HepG2 (cell line): ENCODE data around the gene PSMC3IP. TPM values are rescaled to one million over a fixed set of nuclear protein-coding genes. Genes with fewer than 3 reads are reported as not detected.
A peak's percentile ranks its signal among the peaks of the same experiment; 100 is the strongest.

Experiments
- ATM ChIP-seq: fragments of 450-650 bp; IDR thresholded peaks from 2 replicates; pipeline ENCODE4 v1.7.1; 2017; ENCODE audit warnings: mild to moderate bottlenecking, borderline replicate concordance
- BCL6 ChIP-seq: IDR thresholded peaks from 2 replicates; pipeline ENCODE4 v1.6.1; 2016; ENCODE audit warnings: missing genetic modification reagents, missing compliant biosample characterization
- ELF4 ChIP-seq: sonication (generic); formaldehyde crosslinking; IDR thresholded peaks from 2 replicates; pipeline ENCODE4 v1.5.0; 2020; ENCODE audit warnings: missing genetic modification reagents, mild to moderate bottlenecking, moderate library complexity, borderline replicate concordance
- EP300 ChIP-seq, 3 experiments: sonication (generic) in 1 of 3; formaldehyde crosslinking in 1 of 3; IDR thresholded peaks; 2 replicates each; pipeline versions ENCODE4 v1.5.1 to v1.6.1; 2011 to 2020; ENCODE audit warnings: low read depth in 2 of 3, low read length in 2 of 3, borderline replicate concordance in 1 of 3, improper control_type of control experiment in 1 of 3, mild to moderate bottlenecking in 1 of 3, missing genetic modification reagents in 1 of 3, moderate library complexity in 1 of 3
- HOXA5 ChIP-seq: sonication (generic); formaldehyde crosslinking; IDR thresholded peaks from 2 replicates; pipeline ENCODE4 v1.4.0; 2020; ENCODE audit warnings: missing genetic modification reagents
- NCOR1 ChIP-seq: fragments of 200-600 bp; sonication (generic); IDR thresholded peaks from 2 replicates; pipeline ENCODE4 v1.7.0; 2017; ENCODE audit warnings: antibody characterized with exemption, low read length, borderline replicate concordance
- PATZ1 ChIP-seq: sonication (generic); formaldehyde crosslinking; IDR thresholded peaks from 2 replicates; pipeline ENCODE4 v1.4.0; 2020; ENCODE audit warnings: missing genetic modification reagents
- SRSF1 ChIP-seq: fragments of 200-400 bp; formaldehyde crosslinking; optimal IDR thresholded peaks from 2 replicates; pipeline ENCODE3; 2017; ENCODE audit warnings: mild to moderate bottlenecking, low read depth, low read length, moderate library complexity
- SRSF9 ChIP-seq: fragments of 200-400 bp; formaldehyde crosslinking; IDR thresholded peaks from 2 replicates; pipeline ENCODE4 v1.6.1; 2018; ENCODE audit warnings: borderline replicate concordance, mild to moderate bottlenecking, low read depth, low read length; ENCODE audit not compliant: insufficient read depth, poor library complexity, severe bottlenecking
- SRY ChIP-seq: sonication (generic); formaldehyde crosslinking; IDR thresholded peaks from 2 replicates; pipeline ENCODE4 v1.8.0; 2022; ENCODE audit warnings: mild to moderate bottlenecking, missing genetic modification reagents
- SSRP1 ChIP-seq: IDR thresholded peaks from 2 replicates; pipeline ENCODE4 v1.6.1; 2016; ENCODE audit warnings: control low read depth
- STAG1 ChIP-seq: sonication (generic); formaldehyde crosslinking; IDR thresholded peaks from 2 replicates; pipeline ENCODE4 v1.4.0; 2020; ENCODE audit warnings: missing genetic modification reagents
- TERF1 ChIP-seq: sonication (generic); formaldehyde crosslinking; IDR thresholded peaks from 2 replicates; pipeline ENCODE4 v1.8.0; 2022; ENCODE audit warnings: mild to moderate bottlenecking, missing genetic modification reagents, moderate library complexity
- ZBTB10 ChIP-seq: sonication (generic); formaldehyde crosslinking; IDR thresholded peaks from 2 replicates; pipeline ENCODE4 v1.4.0; 2020; ENCODE audit warnings: missing genetic modification reagents, borderline replicate concordance
- ZBTB39 ChIP-seq: sonication (generic); formaldehyde crosslinking; IDR thresholded peaks from 2 replicates; pipeline ENCODE4 v1.5.0; 2020; ENCODE audit warnings: missing genetic modification reagents
- ZMYM4 ChIP-seq: sonication (generic); formaldehyde crosslinking; IDR thresholded peaks from 2 replicates; pipeline ENCODE4 v1.8.1; 2023; ENCODE audit warnings: mild to moderate bottlenecking, missing genetic modification reagents
- ZNF12 ChIP-seq: sonication (generic); formaldehyde crosslinking; IDR thresholded peaks from 2 replicates; pipeline ENCODE4 v1.5.0; 2020; ENCODE audit warnings: missing genetic modification reagents
- ZNF343 ChIP-seq: sonication (generic); formaldehyde crosslinking; IDR thresholded peaks from 2 replicates; pipeline ENCODE4 v1.4.0; 2020; ENCODE audit warnings: mild to moderate bottlenecking, missing genetic modification reagents
- ZNF484 ChIP-seq: sonication (generic); formaldehyde crosslinking; IDR thresholded peaks from 2 replicates; pipeline ENCODE4 v1.5.1; 2020; ENCODE audit warnings: mild to moderate bottlenecking, low read depth, missing genetic modification reagents, borderline replicate concordance
- ZNF563 ChIP-seq: sonication (generic); formaldehyde crosslinking; IDR thresholded peaks from 2 replicates; pipeline ENCODE4 v1.8.0; 2022; ENCODE audit warnings: mild to moderate bottlenecking, moderate library complexity, missing genetic modification reagents
- ZNF749 ChIP-seq: sonication (generic); formaldehyde crosslinking; IDR thresholded peaks from 2 replicates; pipeline ENCODE4 v1.8.0; 2022; ENCODE audit warnings: mild to moderate bottlenecking, missing genetic modification reagents, moderate library complexity, borderline replicate concordance
- ZNF780A ChIP-seq: sonication (generic); formaldehyde crosslinking; IDR thresholded peaks from 2 replicates; pipeline ENCODE4 v1.8.0; 2022; ENCODE audit warnings: mild to moderate bottlenecking, missing genetic modification reagents, moderate library complexity
- ZSCAN30 ChIP-seq: sonication (generic); formaldehyde crosslinking; IDR thresholded peaks from 2 replicates; pipeline ENCODE4 v1.5.0; 2020; ENCODE audit warnings: mild to moderate bottlenecking, missing genetic modification reagents
- polyA plus RNA-seq, 8 experiments: library from polyadenylated mRNA; depleted of rRNA in 3 of 8; stranded (reverse) in 7 of 8; unstranded in 1 of 8; fragments of >200 nt; fragmentation: Illumina TruSeq in 4 of 8; extraction: Trizol in 4 of 8; gene quantifications; 2 replicates each; pipeline versions ENCODE4 v1.2.1 to v1.2.3, GENCODE V29; 2011 to 2016; ENCODE audit warnings: low read depth in 4 of 8, missing spikeins in 1 of 8, mixed read lengths in 1 of 8; ENCODE audit not compliant: insufficient read depth in 1 of 8
- total RNA-seq, 5 experiments: library from RNA; depleted of rRNA; stranded (reverse); fragments of >200 nt; fragmentation: Illumina TruSeq; extraction: Trizol; gene quantifications; 2 replicates each; pipeline ENCODE4 v1.2.3, GENCODE V29; 2016; ENCODE audit warnings: low read depth in 1 of 5

The PSMC3IP gene
- total and polyA plus RNA-seq, 2 of the 13 experiments (the other 11 are each of a cell fraction or from before 2014, with no cell fraction given) = 6.5 to 22.4 TPM

GRCh38 chr17:42536048-42536371, 41.5 kb downstream of the PSMC3IP start, which contains the start of gene NAGLU (continued):
- peak; percentile 96 for TF ChIP-seq ZBTB10 (CRISPR knock-in tag)
- peak in 1 of 2 experiments; percentile 32; a peak in 1 of 4 replicates for TF ChIP-seq EP300 (IDR thresholded peaks at IDR 0.05; ENCODE audit: low read depth in 2 of 2, low read length in 2 of 2)
- TF ChIP-seq EP300 (CRISPR knock-in tag; IDR thresholded peaks at IDR 0.05; ENCODE audit: borderline replicate concordance) = peak; percentile 26; the same call in 1 of the 2 replicates
- TF ChIP-seq SRSF9 = no peak
- no peak for TF ChIP-seq TERF1 (CRISPR knock-in tag)
- TF ChIP-seq ZMYM4 = peak; percentile 57; the same call in 1 of the 2 replicates
- TF ChIP-seq ZNF484 = no peak
- no peak for TF ChIP-seq SRSF1
- TF ChIP-seq ZNF780A (CRISPR knock-in tag) = no peak
- no peak for TF ChIP-seq ZSCAN30 (CRISPR knock-in tag)
- no peak; the same call in 1 of the 2 replicates for TF ChIP-seq SRY (CRISPR knock-in tag)
- TF ChIP-seq ZNF343 (CRISPR knock-in tag) = peak; percentile 21; the same call in 1 of the 2 replicates
- peak; percentile 61; the same call in 1 of the 2 replicates for TF ChIP-seq BCL6 (CRISPR knock-in tag)
- 0 out of 2 replicates have a peak, but pooled peaks have one; percentile 12 for TF ChIP-seq ZNF12
- TF ChIP-seq SSRP1 (CRISPR knock-in tag) = no peak
- no peak for TF ChIP-seq STAG1
- TF ChIP-seq ZNF563 (CRISPR knock-in tag) = no peak
- no peak for TF ChIP-seq ATM
- no peak; the same call in 1 of the 2 replicates for TF ChIP-seq HOXA5
- 0 out of 2 replicates have a peak, but pooled peaks have one; percentile 57 for TF ChIP-seq ZNF749
- peak; percentile 92 for TF ChIP-seq PATZ1 (CRISPR knock-in tag)
- peak; percentile 97 for TF ChIP-seq ELF4
- TF ChIP-seq NCOR1 = no peak
- TF ChIP-seq ZBTB39 (CRISPR knock-in tag) = no peak
